HepG2 (cell line): ENCODE measurements around the gene FGF23. TPM values are rescaled to one million over a fixed set of nuclear protein-coding genes. Genes with fewer than 3 reads are reported as not detected.

ENCODE experiments used
- ATAC-seq: fragments of 200-7000 bp; cut with Tn5 transposase; 3 replicates; pipeline ENCODE4 v1.9.1; 2020; ENCODE audit warnings: mild to moderate bottlenecking, moderate library complexity
- BruUV-seq: library from RNA; stranded (reverse); fragments of 400-500 nt; replicated peaks from 2 replicates; lab custom pipeline; 2021; lab: Mats Ljungman, UMichigan
- CTCF ChIA-PET: fragments of 300-600 bp; formaldehyde crosslinking; extraction: SDS; loops from one replicate; lab custom pipeline; 2021; ENCODE audit warnings: low total read pairs, inconsistent platforms, low intra/inter-chr PET ratio; lab: Yijun Ruan, JAX
- POLR2A ChIA-PET: fragments of 350-600 bp; sonication (Branson Sonifier 250); formaldehyde crosslinking; loops from one replicate; lab custom pipeline; 2020; ENCODE audit warnings: antibody characterized with exemption, inconsistent platforms; lab: Yijun Ruan, JAX
- DNase-seq: peaks from one replicate; pipeline ENCODE4 v3.0.0-alpha.2; 2015; ENCODE audit warnings: low spot score
- FAIRE-seq: peaks from 3 replicates; lab custom pipeline; 2011; peaks lifted over from hg19 to GRCh38; lab: Jason Lieb, UNC
- H2AFZ ChIP-seq: one replicate; pipeline ENCODE4 v1.6.1; 2011; ENCODE audit warnings: low read length, inconsistent platforms
- H3K27ac ChIP-seq: fragments of 300-600 bp; 3 replicates; pipeline ENCODE4 v1.8.0; 2011; ENCODE audit warnings: mixed run types, mild to moderate bottlenecking, mixed read lengths, low read length, inconsistent platforms; ENCODE audit not compliant: insufficient read depth; ENCODE audit errors: extremely low read length
- H3K27me3 ChIP-seq, 2 experiments: fragments of 200-600 bp in 1 of 2; 2 replicates in 1 of 2; 3 replicates in 1 of 2; pipeline versions ENCODE4 v1.6.0 to v1.8.0; 2011; ENCODE audit warnings: low read length in 2 of 2, mild to moderate bottlenecking in 2 of 2, moderate library complexity in 2 of 2, inconsistent platforms in 1 of 2; ENCODE audit not compliant: insufficient read depth in 2 of 2, control insufficient read depth in 1 of 2
- H3K36me3 ChIP-seq, 2 experiments: fragments of 200-600 bp in 1 of 2; replicated peaks in 1 of 2; 2 replicates in 1 of 2; 3 replicates in 1 of 2; pipeline versions ENCODE4 v1.5.1 to v1.8.0; 2011; ENCODE audit warnings: low read length in 2 of 2, inconsistent platforms in 1 of 2; ENCODE audit not compliant: insufficient read depth in 2 of 2, control insufficient read depth in 1 of 2
- H3K4me1 ChIP-seq: 2 replicates; pipeline ENCODE4 v1.5.1; 2012; ENCODE audit warnings: low read length, inconsistent platforms; ENCODE audit not compliant: insufficient read depth
- H3K4me2 ChIP-seq: 2 replicates; pipeline ENCODE4 v1.6.0; 2011; ENCODE audit warnings: low read depth, low read length, inconsistent platforms
- H3K4me3 ChIP-seq, 3 experiments: fragments of 200-600 bp in 1 of 3; sonication (generic), shearing (Covaris generic) in 1 of 3; replicated peaks in 1 of 3; 2 replicates each; pipeline ENCODE4 v1.5.1; 2011 to 2016; ENCODE audit warnings: low read length in 3 of 3, inconsistent platforms in 2 of 3, low read depth in 2 of 3, mild to moderate bottlenecking in 2 of 3, control low read depth in 1 of 3, mixed read lengths in 1 of 3; ENCODE audit not compliant: insufficient read depth in 1 of 3
- H3K79me2 ChIP-seq: one replicate; pipeline ENCODE4 v1.6.1; 2011; ENCODE audit warnings: low read length, inconsistent platforms; ENCODE audit not compliant: insufficient read depth
- H3K9ac ChIP-seq: 2 replicates; pipeline ENCODE4 v1.6.0; 2011; ENCODE audit warnings: mild to moderate bottlenecking, low read depth, low read length, inconsistent platforms; ENCODE audit not compliant: insufficient read depth
- H3K9me3 ChIP-seq: 2 replicates; pipeline ENCODE4 v1.5.1; 2012; ENCODE audit warnings: mild to moderate bottlenecking, low read length
- H4K20me1 ChIP-seq: 2 replicates; pipeline ENCODE4 v1.6.0; 2011; ENCODE audit warnings: inconsistent platforms, mild to moderate bottlenecking, low read length, moderate library complexity; ENCODE audit not compliant: insufficient read depth
- FIP1L1 ChIP-seq: fragments of 200-400 bp; formaldehyde crosslinking; IDR thresholded peaks from 2 replicates; pipeline ENCODE4 v1.6.1; 2018; ENCODE audit warnings: low read depth, mild to moderate bottlenecking, low read length, moderate library complexity, borderline replicate concordance; ENCODE audit not compliant: insufficient read depth
- HOXA3 ChIP-seq: sonication (generic); formaldehyde crosslinking; IDR thresholded peaks from 2 replicates; pipeline ENCODE4 v1.5.0; 2020; ENCODE audit warnings: missing genetic modification reagents
- HOXD1 ChIP-seq: sonication (generic); formaldehyde crosslinking; IDR thresholded peaks from 2 replicates; pipeline ENCODE4 v1.5.0; 2020; ENCODE audit warnings: missing genetic modification reagents
- KLF9 ChIP-seq: IDR thresholded peaks from 2 replicates; pipeline ENCODE4 v1.6.1; 2016; ENCODE audit warnings: low read depth
- NFIC ChIP-seq: IDR thresholded peaks from 2 replicates; pipeline ENCODE4 v1.6.1; 2012; ENCODE audit warnings: mild to moderate bottlenecking, low read length, inconsistent platforms
- SALL2 ChIP-seq: sonication (generic); formaldehyde crosslinking; IDR thresholded peaks from 2 replicates; pipeline ENCODE4 v1.8.1; 2023; ENCODE audit warnings: mild to moderate bottlenecking, missing genetic modification reagents, inconsistent platforms
- ZNF235 ChIP-seq: sonication (generic); formaldehyde crosslinking; IDR thresholded peaks from 2 replicates; pipeline ENCODE4 v1.8.1; 2023; ENCODE audit warnings: mild to moderate bottlenecking, missing genetic modification reagents, borderline replicate concordance
- ZNF572 ChIP-seq: sonication (generic); formaldehyde crosslinking; IDR thresholded peaks from 2 replicates; pipeline ENCODE4 v1.5.1; 2020; ENCODE audit warnings: mild to moderate bottlenecking, missing genetic modification reagents
- ZNF598 ChIP-seq: sonication (generic); formaldehyde crosslinking; IDR thresholded peaks from 2 replicates; pipeline ENCODE4 v1.5.1; 2020; ENCODE audit warnings: mild to moderate bottlenecking, missing genetic modification reagents, borderline replicate concordance
- ZNF878 ChIP-seq: sonication (generic); formaldehyde crosslinking; IDR thresholded peaks from 2 replicates; pipeline ENCODE4 v1.8.1; 2023; ENCODE audit warnings: mild to moderate bottlenecking, missing genetic modification reagents, moderate library complexity
- ZNF879 ChIP-seq: sonication (generic); formaldehyde crosslinking; IDR thresholded peaks from 2 replicates; pipeline ENCODE4 v1.8.1; 2023; ENCODE audit warnings: missing genetic modification reagents
- WGBS: methylation state at CpG from one replicate; pipeline ENCODE4 v1.1.6; 2017; ENCODE audit warnings: low lambda C conversion rate; 5-methylcytosine and 5-hydroxymethylcytosine counted together
- in situ Hi-C: cut with HindIII; loops from 2 replicates; pipeline ENCODE4 v1.10.0; 2017; ENCODE audit warnings: low pct_unique_long_range_greater_than_20kb; ENCODE audit not compliant: extremely low pct_ligation_motif_present
- intact Hi-C: fragments of 100-400 bp; cut with micrococcal nuclease; formaldehyde crosslinking; loops from one replicate; pipeline ENCODE4 v1.10.0; 2022; ENCODE audit not compliant: unreplicated experiment
- polyA plus RNA-seq, 8 experiments: library from polyadenylated mRNA; depleted of rRNA in 3 of 8; stranded (reverse) in 7 of 8; unstranded in 1 of 8; fragments of >200 nt; fragmentation: Illumina TruSeq in 4 of 8; extraction: Trizol in 4 of 8; gene quantifications; 2 replicates each; pipeline versions ENCODE4 v1.2.1 to v1.2.3, GENCODE V29; 2011 to 2016; ENCODE audit warnings: low read depth in 4 of 8, missing spikeins in 1 of 8, mixed read lengths in 1 of 8; ENCODE audit not compliant: insufficient read depth in 1 of 8
- total RNA-seq, 5 experiments: library from RNA; depleted of rRNA; stranded (reverse); fragments of >200 nt; fragmentation: Illumina TruSeq; extraction: Trizol; gene quantifications; 2 replicates each; pipeline ENCODE4 v1.2.3, GENCODE V29; 2016; ENCODE audit warnings: low read depth in 1 of 5
- TF ChIP-seq, protein P1 (sequence below): sonication (generic); formaldehyde crosslinking; IDR thresholded peaks from 2 replicates; pipeline ENCODE4 v1.8.1; 2023; ENCODE audit warnings: mild to moderate bottlenecking, moderate library complexity, missing genetic modification reagents
- TF ChIP-seq, protein P2 (sequence below): sonication (generic); formaldehyde crosslinking; IDR thresholded peaks from 2 replicates; pipeline ENCODE4; 2020; ENCODE audit warnings: missing genetic modification reagents, mild to moderate bottlenecking, borderline replicate concordance

Gene FGF23
- total and polyA plus RNA-seq, 2 of the 13 experiments (the other 11 are each of a cell fraction or from before 2014, with no cell fraction given), result not detected

GRCh38 chr12:4324366-4324765, 55.1 kb downstream of the FGF23 start:
- H3K36me3 ChIP-seq, result peaks cover 0 to under 1% of the 10 kb centered on the region in 2 experiments; a peak in 2 of 5 replicates
- TF ChIP-seq ZNF878 (CRISPR knock-in tag), result no peak
- TF ChIP-seq FIP1L1, result no peak
- TF ChIP-seq ZNF598, result no peak
- TF ChIP-seq, protein P1, sequence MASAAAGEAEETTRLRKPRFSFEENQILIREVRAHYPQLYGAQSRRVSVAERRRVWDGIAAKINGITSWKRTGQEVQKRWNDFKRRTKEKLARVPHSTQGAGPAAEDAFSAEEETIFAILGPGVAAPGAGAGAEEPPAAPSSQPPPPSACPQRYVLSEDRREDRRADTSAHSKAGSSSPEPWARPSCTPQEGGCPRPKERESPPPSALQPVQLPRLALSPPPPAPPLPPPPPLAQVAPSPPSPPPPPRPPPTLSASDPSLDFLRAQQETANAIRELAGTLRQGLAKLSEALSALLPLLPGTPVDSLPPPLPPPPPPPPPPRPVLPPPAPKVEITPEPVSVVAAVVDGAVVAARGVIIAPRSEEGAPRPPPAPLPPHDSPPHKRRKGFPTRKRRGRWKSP (CRISPR knock-in tag), result no peak
- TF ChIP-seq HOXD1 (CRISPR knock-in tag), result no peak
- TF ChIP-seq SALL2 (CRISPR knock-in tag), result no peak
- no peak for TF ChIP-seq NFIC
- TF ChIP-seq KLF9, result no peak
- TF ChIP-seq ZNF879 (CRISPR knock-in tag), result no peak
- TF ChIP-seq ZNF572 (CRISPR knock-in tag), result no peak
- no peak for TF ChIP-seq HOXA3 (CRISPR knock-in tag)
- TF ChIP-seq, protein P2, sequence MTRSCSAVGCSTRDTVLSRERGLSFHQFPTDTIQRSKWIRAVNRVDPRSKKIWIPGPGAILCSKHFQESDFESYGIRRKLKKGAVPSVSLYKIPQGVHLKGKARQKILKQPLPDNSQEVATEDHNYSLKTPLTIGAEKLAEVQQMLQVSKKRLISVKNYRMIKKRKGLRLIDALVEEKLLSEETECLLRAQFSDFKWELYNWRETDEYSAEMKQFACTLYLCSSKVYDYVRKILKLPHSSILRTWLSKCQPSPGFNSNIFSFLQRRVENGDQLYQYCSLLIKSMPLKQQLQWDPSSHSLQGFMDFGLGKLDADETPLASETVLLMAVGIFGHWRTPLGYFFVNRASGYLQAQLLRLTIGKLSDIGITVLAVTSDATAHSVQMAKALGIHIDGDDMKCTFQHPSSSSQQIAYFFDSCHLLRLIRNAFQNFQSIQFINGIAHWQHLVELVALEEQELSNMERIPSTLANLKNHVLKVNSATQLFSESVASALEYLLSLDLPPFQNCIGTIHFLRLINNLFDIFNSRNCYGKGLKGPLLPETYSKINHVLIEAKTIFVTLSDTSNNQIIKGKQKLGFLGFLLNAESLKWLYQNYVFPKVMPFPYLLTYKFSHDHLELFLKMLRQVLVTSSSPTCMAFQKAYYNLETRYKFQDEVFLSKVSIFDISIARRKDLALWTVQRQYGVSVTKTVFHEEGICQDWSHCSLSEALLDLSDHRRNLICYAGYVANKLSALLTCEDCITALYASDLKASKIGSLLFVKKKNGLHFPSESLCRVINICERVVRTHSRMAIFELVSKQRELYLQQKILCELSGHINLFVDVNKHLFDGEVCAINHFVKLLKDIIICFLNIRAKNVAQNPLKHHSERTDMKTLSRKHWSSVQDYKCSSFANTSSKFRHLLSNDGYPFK (CRISPR knock-in tag), result no peak
- no peak for TF ChIP-seq ZNF235 (CRISPR knock-in tag)
- TF ChIP-seq, all 625 proteins: peak for 0
- FAIRE-seq (no peak), ATAC-seq (no peak), DNase-seq (no peak)
- in situ Hi-C loops, result no loop called here
- Histone ChIP-seq H3K79me2 (peaks cover 18% of the 10 kb centered on the region), H4K20me1 (no peaks in the 10 kb centered on the region), H3K4me2 (no peak overlapping the region), H3K4me1 (peaks cover 25% of the 10 kb centered on the region), H3K9ac (no peak overlapping the region), H3K27me3 (no peaks in the 10 kb centered on the region; a peak in 1 of 5 replicates), H3K4me3 (no peak overlapping the region), H3K9me3 (no peaks in the 10 kb centered on the region), H3K27ac (no peak overlapping the region), H2AFZ (no peak overlapping the region)
- intact Hi-C loops, result no loop called here
- CTCF ChIA-PET, result no interaction called here
- WGBS, result 98% methylated on average over 28 of the region's 28 CpGs
- no TSS peak for BruUV-seq
- POLR2A ChIA-PET, result no interaction called here
